ENCODE measurements around the gene S100A2.
"Not testable (repeated sequence)": the region's sequence is repeated elsewhere in the genome, so short reads cannot be mapped to it uniquely, and the experiment has no call there.

Gene S100A2

DNA sequence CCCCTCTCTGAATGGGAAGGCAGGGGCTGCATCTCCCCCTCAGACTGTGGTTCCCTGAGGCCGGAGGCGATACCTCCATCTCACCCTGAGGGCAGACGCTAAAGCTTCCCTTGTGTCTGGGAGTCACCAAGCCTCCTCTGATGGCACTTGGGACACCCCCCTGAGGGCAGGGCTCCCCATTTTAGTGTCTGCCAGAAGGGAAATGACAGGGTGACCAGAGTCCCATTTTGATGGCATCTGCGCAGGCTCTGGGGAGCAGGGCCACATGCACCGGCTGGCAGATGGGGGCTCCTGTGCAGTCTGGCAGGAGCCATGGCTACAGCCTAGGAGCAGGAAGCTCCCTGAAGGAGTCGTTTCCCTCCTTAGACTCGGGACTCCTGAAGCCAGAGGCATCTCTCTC, 1.7 kb downstream of the S100A2 start:
- DNase-seq (ENCODE audit: low read depth) = no peak

- no peak for DNase-seq (ENCODE audit: low read depth)
These were observed 2.2 kb downstream of the S100A2 start for GRCh38 chr1:153563483-153563901.

DNA sequence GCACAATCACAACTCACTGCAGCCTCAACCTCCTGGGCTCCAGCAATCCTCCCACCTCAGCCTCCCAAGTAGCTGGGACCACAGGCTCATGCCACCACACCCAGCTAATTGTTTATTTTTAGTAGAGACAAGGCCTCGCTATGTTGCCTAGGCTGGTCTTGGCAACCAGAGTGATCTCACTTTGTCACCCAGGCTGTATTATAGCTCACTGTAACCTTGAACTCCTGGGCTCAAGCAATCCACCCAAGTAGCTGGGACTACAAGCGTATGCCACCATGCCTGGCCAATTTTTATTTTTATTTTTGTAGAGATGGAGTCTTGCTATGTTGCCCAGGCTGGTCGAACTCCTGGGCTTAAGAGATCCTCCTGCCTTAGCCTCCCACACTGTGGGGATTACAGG, 3.6 kb downstream of the S100A2 start:
- not testable (repeated sequence) for DNase-seq (ENCODE audit: low read depth)

DNA sequence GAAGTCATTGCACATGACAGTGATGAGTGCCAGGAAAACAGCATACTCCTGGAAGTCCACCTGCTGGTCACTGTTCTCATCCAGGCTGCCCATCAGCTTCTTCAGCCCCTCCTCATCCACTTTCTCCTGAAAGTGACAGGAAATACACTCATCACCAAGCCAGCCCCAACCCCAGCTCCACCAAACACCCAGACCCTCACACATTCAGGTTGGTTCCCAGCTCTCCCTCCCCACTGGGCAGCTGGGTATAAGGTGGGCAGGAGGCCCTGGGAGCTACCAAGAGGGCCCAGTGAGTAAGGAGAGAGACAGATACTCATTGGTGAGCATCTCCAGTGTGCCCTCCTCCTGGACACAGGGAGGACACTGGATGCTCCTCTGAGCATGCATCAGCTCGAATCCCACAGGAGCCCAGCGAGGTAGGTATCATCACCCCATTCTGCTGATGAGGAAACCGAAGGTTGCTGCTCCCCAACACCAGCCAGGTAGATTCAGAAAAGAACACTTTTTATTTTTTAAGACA, 4.1 kb downstream of the S100A2 start:
- DNase-seq (ENCODE audit: low read depth) = no peak

- DNase-seq (ENCODE audit: low read depth) = no peak
These were observed 4.7 kb downstream of the S100A2 start for GRCh38 chr1:153560771-153561465.

GRCh38 chr1:153560241-153560640, 5.4 kb downstream of the S100A2 start:
- no peak for DNase-seq (ENCODE audit: low read depth)

GRCh38 chr1:153557877-153558276, 7.8 kb downstream of the S100A2 start:
- no peak for DNase-seq (ENCODE audit: low read depth)

DNA sequence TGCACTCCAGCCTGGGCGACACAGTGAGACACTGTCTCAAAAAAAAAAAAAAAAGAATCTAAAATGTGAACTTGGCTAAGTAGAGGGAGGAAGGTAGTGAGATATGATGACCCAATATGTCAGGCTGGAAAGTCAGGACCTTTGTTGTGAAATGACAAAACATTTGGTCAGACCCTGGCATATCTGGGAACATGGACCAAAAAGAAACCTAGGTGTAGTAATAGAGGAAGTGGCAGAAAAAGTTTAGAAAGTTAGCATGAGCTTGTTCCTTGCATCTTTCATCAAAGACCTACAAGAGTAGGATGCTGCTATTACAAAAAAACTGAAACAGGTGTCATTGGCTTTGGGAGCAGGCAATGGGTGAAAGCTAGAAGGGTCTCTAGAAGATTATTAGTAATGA, 9.3 kb downstream of the S100A2 start:
- DNase-seq (ENCODE audit: low read depth) = no peak

DNA sequence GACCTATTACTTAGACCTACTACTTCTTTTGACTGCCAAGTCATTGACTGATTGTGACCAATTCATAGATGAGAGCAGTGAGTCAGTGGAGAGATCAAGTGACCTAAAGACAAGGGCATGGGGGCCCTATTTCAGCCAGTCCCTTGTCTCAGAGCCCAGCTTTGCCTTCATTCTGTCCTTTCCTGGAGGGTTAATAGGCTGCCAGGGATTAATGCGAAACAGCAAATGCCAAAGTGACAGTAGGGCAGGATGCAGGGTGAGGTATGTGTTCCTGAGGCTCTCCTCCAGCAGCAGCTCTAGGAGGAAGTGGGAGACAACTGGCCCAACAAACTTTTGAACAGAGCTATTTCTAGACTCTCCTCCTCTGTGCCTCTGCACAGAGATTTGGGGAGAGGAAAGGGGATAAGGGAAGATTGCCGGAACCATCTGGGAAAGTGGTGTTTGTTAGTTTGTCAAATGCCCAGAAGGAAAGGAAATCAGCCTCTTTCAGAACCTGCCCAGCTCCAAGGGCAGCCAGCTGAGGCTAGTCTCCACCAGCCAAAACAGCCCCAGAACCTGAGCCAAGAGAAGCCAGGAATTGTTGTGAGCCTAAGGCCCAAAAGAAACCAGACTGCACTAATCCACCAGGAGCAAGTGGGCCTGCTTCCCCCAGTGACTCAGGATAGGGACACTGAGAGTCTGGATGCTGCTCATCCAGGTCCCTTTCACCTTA, 11.7 kb downstream of the S100A2 start:
- no peak for DNase-seq (ENCODE audit: low read depth)

DNA sequence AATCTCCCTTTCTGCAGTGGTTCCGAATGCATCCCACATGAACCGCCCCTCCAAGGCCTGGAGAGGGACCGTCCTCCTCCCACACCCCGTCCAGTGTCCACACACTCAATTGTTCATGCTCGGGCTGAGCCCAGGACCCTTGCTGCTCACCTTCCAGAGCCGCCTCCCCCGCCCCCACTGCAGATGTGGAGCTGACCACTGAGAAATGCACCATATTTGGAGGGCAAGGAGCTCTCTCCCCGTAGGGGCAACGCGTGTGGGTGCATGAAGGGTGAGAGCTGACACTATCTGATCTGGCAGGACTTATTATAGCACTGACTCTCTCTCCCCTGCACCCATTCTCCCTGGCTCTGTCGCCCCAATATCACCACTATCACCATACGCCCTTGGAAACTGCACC, 12.5 kb downstream of the S100A2 start:
- DNase-seq (ENCODE audit: low read depth) = no peak

DNA sequence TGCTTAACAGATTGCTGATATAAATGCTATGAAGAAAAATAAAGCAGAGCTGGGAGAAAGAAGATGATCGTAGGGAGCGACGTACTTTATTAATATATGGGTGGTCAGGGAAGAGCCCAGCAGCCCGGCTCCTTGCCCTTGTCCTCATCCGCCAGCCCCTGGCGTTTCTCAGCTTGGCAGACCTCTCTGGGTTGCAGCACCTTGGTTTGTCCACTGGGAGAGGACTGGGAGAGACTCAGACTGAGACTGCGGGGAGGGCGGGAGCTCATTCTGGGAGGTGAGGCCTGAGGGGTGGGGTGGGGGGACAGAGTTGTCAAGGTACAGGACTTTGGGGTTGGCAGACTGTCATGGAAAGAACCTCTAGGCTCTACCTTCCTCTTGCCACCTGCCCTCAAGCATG, 13.3 kb downstream of the S100A2 start:
- no peak for DNase-seq (ENCODE audit: low read depth)

DNA sequence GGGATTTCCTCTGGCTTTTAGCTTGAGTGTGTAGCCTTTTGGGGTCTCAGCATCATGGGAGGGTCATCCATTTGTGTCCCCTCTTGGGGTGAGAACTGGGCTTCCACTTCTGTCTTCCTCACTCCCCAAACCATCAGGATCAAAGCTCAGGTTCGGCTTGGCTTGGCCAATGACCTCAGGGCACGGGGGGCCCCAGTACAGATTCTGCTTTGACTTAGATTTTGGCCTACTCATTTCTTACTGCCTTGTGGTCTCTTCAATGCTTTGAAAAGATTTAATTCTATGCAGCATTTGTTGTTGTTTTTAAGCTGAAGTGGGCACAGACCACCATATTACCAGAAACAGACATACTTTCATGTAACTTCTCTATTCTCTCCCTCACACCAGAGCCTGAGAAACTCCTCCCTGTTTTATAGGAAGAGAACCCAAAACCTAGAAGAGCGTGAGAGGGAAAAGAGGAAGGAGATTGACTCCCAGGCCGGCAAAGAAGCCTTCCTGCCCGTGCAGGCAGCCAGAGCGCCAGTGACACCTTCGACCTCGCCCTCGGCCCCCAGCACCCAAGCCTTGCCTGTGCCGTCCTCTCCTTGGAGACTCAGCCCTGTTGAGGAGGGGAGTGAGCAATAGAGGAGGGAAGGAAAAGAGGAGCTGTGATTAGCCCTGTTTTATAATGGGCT, 14.7 kb downstream of the S100A2 start:
- DNase-seq (ENCODE audit: low read depth) = no peak

- no peak for DNase-seq (ENCODE audit: low read depth)
These were observed 15.3 kb downstream of the S100A2 start for GRCh38 chr1:153550398-153550758.

GRCh38 chr1:153549741-153550397, 15.8 kb downstream of the S100A2 start:
- no peak for DNase-seq (ENCODE audit: low read depth)

GRCh38 chr1:153548722-153549688, 16.6 kb downstream of the S100A2 start, which contains the start of gene S100A3:
S100A3 (minus strand) TSS chr1:153549258; CDS start chr1:153548485, 773 bp downstream.
- no peak for DNase-seq (ENCODE audit: low read depth)

DNA sequence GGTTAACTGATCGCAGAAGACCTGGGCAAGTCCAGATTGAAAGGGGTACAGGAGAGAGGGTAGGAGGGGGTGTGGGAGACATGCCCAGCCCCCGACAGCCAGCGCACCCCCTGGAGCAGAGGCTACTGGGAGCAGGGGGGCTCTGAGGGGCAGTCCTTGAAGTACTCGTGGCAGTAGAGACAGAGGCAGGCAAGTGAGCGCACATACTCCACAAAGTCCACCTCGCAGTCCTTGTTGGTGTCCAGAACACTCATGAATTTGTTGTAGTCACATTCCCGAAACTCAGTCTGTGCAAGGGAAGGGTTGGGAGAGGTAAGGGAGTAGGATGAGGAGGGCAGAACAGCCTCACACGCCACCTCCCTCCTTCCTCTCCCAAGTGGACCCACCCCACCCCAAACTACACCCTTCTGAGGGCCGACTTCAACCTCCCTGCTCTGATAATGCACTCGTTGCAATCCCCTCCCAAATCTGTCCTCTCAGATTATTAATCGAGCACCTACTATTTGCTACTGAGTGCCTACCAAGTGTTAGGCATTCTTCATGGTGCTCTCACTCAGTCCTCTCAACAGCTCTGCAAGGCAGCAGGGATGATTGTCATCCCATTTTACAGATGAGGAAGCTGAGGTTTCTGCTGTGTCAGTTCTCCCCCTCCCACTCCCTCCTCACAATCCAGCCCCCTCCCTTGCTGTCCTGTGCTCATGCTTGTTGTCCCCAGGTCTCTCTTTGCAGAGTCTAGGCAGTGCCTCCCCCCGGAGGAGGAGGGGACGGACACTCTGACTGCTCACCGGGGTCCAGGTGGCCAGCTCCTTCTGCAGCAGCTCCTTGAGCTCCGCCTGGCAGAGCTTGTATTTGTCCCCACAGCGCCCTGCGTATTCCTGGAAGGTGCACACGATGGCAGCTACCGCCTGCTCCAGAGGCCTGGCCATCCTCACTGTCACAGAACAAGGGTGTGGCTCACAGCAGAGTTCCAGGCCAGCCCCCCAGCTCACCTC, 17.8 kb downstream of the S100A2 start:
- no peak for DNase-seq (ENCODE audit: low read depth)

DNA sequence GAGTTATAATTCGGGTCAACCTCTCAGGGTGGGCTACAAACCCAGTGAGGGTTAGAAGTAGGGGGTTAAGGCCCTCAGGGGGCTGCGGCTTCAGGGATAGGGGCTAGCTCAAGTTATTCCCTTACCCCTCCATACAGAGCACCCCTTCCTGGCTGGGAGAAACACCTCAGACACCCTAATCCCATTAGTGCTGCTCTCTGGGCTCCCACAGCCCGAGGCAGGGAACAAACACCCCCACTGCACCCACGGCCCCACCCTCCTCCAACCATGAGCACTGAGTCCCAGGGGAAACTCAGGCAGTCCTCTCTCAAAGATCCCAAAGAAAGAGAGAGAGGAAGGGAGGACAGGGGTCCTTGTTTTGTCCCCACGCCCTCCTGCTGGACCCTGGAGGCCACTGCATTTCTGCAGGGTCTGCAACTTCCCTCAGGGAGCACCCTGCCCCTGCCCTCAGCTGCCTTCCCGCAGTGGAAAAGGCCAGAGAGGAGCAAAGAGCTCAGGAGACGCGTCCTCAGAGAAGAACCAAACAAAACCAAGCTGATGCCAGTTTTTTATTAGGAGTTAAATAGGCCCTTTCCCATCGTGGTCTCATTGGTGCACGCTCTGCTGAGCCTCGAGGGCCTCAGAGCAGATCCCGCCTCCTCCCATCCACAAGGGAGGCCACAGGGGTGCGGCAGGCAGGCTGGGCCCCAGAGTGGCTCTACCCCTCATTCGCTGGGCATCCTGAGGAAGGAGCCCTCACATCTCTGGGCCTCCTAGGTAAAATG, 18.7 kb downstream of the S100A2 start:
- no peak for DNase-seq (ENCODE audit: low read depth)

DNA sequence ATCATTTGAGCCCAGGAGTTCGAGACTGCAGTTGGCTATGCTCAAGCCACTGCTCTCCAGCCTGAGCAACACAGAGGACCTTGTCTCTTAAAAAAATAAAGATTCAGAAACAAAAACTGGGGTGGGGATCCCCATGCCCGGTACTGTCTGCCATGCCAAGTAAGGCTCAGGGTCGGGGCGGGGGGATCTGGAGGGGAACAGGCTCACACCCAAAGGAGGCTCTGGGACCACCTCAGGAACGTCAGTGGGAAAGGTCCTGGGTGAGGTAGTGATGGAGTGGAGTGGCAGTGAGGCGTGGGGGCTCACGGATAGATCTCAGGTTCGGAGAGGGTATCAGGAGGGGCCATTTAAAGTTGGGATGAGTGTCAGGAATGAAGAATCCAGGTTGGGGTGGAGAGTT, 19.3 kb downstream of the S100A2 start:
- no peak for DNase-seq (ENCODE audit: low read depth)

All from T-helper 22 cell (primary cell).